C4-2B (cell line): ENCODE measurements around the gene DDX1.

Experiments used
- H3K27ac ChIP-seq: fragments of 450-650 bp; 2 replicates; pipeline ENCODE4 v1.5.1; 2017
- CTCF ChIP-seq: fragments of 450-650 bp; conservative IDR thresholded peaks from 2 replicates; pipeline ENCODE4 v1.5.1; 2017; ENCODE audit warnings: mild to moderate bottlenecking
- ZFX ChIP-seq: fragments of 450-650 bp; IDR thresholded peaks from 2 replicates; pipeline ENCODE4 v1.6.1; 2017

The DDX1 gene

GRCh38 chr2:15630121-15630977 is 38.7 kb downstream of the DDX1 start:
- no peak overlapping the region for H3K27ac ChIP-seq
- TF ChIP-seq CTCF (no peak), ZFX (no peak)

- no peak overlapping the region for H3K27ac ChIP-seq
These were observed 39.5 kb downstream of the DDX1 start for GRCh38 chr2:15630978-15631719.

GRCh38 chr2:15631883-15632282 is 40.2 kb downstream of the DDX1 start:
- TF ChIP-seq ZFX (no peak), CTCF (no peak)
- no peak overlapping the region for H3K27ac ChIP-seq

More at GRCh38 chr2:15630978-15631719, 39.5 kb downstream of the DDX1 start:
- no peak for TF ChIP-seq CTCF
- TF ChIP-seq ZFX: no peak

GRCh38 chr2:15633043-15633970 is 41.6 kb downstream of the DDX1 start:
- TF ChIP-seq ZFX: no peak
- TF ChIP-seq CTCF: no peak
- no peak overlapping the region for H3K27ac ChIP-seq

GRCh38 chr2:15633971-15634346 is 42.3 kb downstream of the DDX1 start:
- no peak for TF ChIP-seq ZFX
- TF ChIP-seq CTCF: no peak
- no peak overlapping the region for H3K27ac ChIP-seq

GRCh38 chr2:15634846-15635490 is 43.3 kb downstream of the DDX1 start:
- TF ChIP-seq CTCF (no peak), ZFX (no peak)
- H3K27ac ChIP-seq: no peak overlapping the region
